Measurements from ENCODE around the gene MGAT2. TPM values are rescaled to one million over a fixed set of nuclear protein-coding genes. Genes with fewer than 3 reads are reported as not detected.

MGAT2 gene
- polyA plus RNA-seq, 3 donors = 8.9 to 38.0 (median 36.3) TPM

- Histone ChIP-seq H3K4me3 (replicated peaks in 1 of 3; ENCODE audit: low read depth in 2 of 3, low read length in 3 of 3) (no peak overlapping the region), H2AFZ (ENCODE audit: insufficient read depth, low read depth, low read length, poor library complexity, severe bottlenecking) (no peak overlapping the region), H3K4me1 (ENCODE audit: control insufficient read depth in 1 of 2, insufficient read depth in 2 of 2, low read length in 2 of 2) (no peaks in the 10 kb centered on the region), H3K27ac (ENCODE audit: low read depth in 1 of 2, low read length in 2 of 2) (no peak overlapping the region), H3K27me3 (ENCODE audit: control insufficient read depth in 2 of 2, insufficient read depth in 2 of 2, low read length in 2 of 2) (no peaks in the 10 kb centered on the region), H3K36me3 (replicated peaks in 1 of 2; ENCODE audit: control insufficient read depth in 1 of 2, insufficient read depth in 2 of 2, low read length in 2 of 2) (no peaks in the 10 kb centered on the region), H4K20me1 (ENCODE audit: insufficient read depth, low read length) (no peaks in the 10 kb centered on the region), H3K9me3 (replicated peaks in 1 of 2; ENCODE audit: control insufficient read depth in 1 of 2, insufficient read depth in 1 of 2, low read length in 2 of 2) (no peaks in the 10 kb centered on the region), H3K79me2 (ENCODE audit: insufficient read depth, low read length) (no peaks in the 10 kb centered on the region), H3K9ac (ENCODE audit: insufficient read depth, low read length, poor library complexity, severe bottlenecking) (no peak overlapping the region), H3K4me2 (replicated peaks; ENCODE audit: extremely low read depth, low read length, poor library complexity, severe bottlenecking) (no peak overlapping the region)
- H3K27me3 Mint-ChIP-seq (ENCODE audit: low read depth in 3 of 3) = peaks cover 0 to 2% (median 0%) of the 10 kb centered on the region in 3 donors
- peaks cover 0 to 3% (median 0%) of the 10 kb centered on the region in 7 donors for H3K9me3 Mint-ChIP-seq
- no CpG with 5 or more reads among the region's 2 CpGs for WGBS (ENCODE audit: insufficient coverage)
- no peak overlapping the region for H3K4me3 Mint-ChIP-seq
- intact Hi-C loops (cut with micrococcal nuclease) = no loop called here
- no peaks in the 10 kb centered on the region for H3K4me1 Mint-ChIP-seq
- no peak for TF ChIP-seq CTCF (IDR thresholded peaks at IDR 0.05)
- peaks cover 5 to 6% of the 10 kb centered on the region in 2 donors for H3K36me3 Mint-ChIP-seq
- DNase-seq = no peak
- H3K27ac Mint-ChIP-seq = no peak overlapping the region
Observed at GRCh38 chr14:49659526-49660455, 39.2 kb downstream of the MGAT2 start.

- Histone ChIP-seq H3K9me3 (replicated peaks in 1 of 2; ENCODE audit: control insufficient read depth in 1 of 2, insufficient read depth in 1 of 2, low read length in 2 of 2) (no peaks in the 10 kb centered on the region), H3K4me3 (replicated peaks in 1 of 3; ENCODE audit: low read depth in 2 of 3, low read length in 3 of 3) (no peak overlapping the region), H3K27me3 (ENCODE audit: control insufficient read depth in 2 of 2, insufficient read depth in 2 of 2, low read length in 2 of 2) (no peaks in the 10 kb centered on the region), H3K4me2 (replicated peaks; ENCODE audit: extremely low read depth, low read length, poor library complexity, severe bottlenecking) (no peak overlapping the region), H3K27ac (ENCODE audit: low read depth in 1 of 2, low read length in 2 of 2) (peak overlapping the region in 1 of 2 donors; percentile 13), H2AFZ (ENCODE audit: insufficient read depth, low read depth, low read length, poor library complexity, severe bottlenecking) (peak overlapping the region; percentile 49), H4K20me1 (ENCODE audit: insufficient read depth, low read length) (no peaks in the 10 kb centered on the region), H3K79me2 (ENCODE audit: insufficient read depth, low read length) (no peaks in the 10 kb centered on the region), H3K4me1 (ENCODE audit: control insufficient read depth in 1 of 2, insufficient read depth in 2 of 2, low read length in 2 of 2) (no peaks in the 10 kb centered on the region), H3K36me3 (replicated peaks in 1 of 2; ENCODE audit: control insufficient read depth in 1 of 2, insufficient read depth in 2 of 2, low read length in 2 of 2) (peaks cover 4 to 9% of the 10 kb centered on the region in 2 donors), H3K9ac (ENCODE audit: insufficient read depth, low read length, poor library complexity, severe bottlenecking) (no peak overlapping the region)
- Mint-ChIP-seq H3K4me3 (no peak overlapping the region), H3K4me1 (no peaks in the 10 kb centered on the region), H3K27me3 (ENCODE audit: low read depth in 3 of 3) (no peaks in the 10 kb centered on the region), H3K36me3 (peaks cover 10 to 34% of the 10 kb centered on the region in 2 donors), H3K27ac (no peak overlapping the region), H3K9me3 (no peaks in the 10 kb centered on the region)
- DNase-seq = no peak
- intact Hi-C loops (cut with micrococcal nuclease) = no loop called here
- TF ChIP-seq CTCF (IDR thresholded peaks at IDR 0.05) = no peak
Observed at GRCh38 chr14:49670475-49670874, 49.9 kb downstream of the MGAT2 start.

Small RNAs within 50 kb of the gene (small RNA-seq; reads per million reads assigned to genes)
- gene AL139099.3 (ENCODE audit: insufficient read length, low read depth) (not detected), gene AL139099.4 (ENCODE audit: insufficient read length, low read depth) (not detected), gene RF00019 (ENCODE audit: insufficient read length, low read depth) (not detected)

Other genes starting within 250 kb of the MGAT2 start
- 1,000 to 10,000 TPM; 2,325 to 4,497 (median 2,965) TPM for gene RPS29, start 34.4 kb upstream of the MGAT2 start, polyA plus RNA-seq
- 10 to 100 TPM in 2 of 3 donors, 1 to 10 TPM in 1; 3.4 to 12.7 (median 10.5) TPM for gene LRR1, start 21.9 kb upstream of the MGAT2 start, polyA plus RNA-seq
- 100 to 1,000 TPM; 237 to 454 (median 408) TPM for gene RPL36AL, start 173 bp upstream of the MGAT2 start, polyA plus RNA-seq
- gene DNAAF2, start 14.4 kb downstream of the MGAT2 start, polyA plus RNA-seq = 1 to 10 TPM; 1.9 to 6.9 (median 6.8) TPM
- gene POLE2, start 67.4 kb downstream of the MGAT2 start, polyA plus RNA-seq = under 1 TPM; 0.18 to 0.57 (median 0.47) TPM
- gene KLHDC1, start 72.3 kb downstream of the MGAT2 start, polyA plus RNA-seq = 1 to 10 TPM in 2 of 3 donors, under 1 TPM in 1; 0.92 to 1.6 (median 1.5) TPM
- gene KLHDC2, start 147.4 kb downstream of the MGAT2 start, polyA plus RNA-seq = 10 to 100 TPM; 27.3 to 45.9 (median 43.1) TPM
- gene NEMF, start 232.0 kb downstream of the MGAT2 start, polyA plus RNA-seq = 10 to 100 TPM; 18.3 to 27.6 (median 22.2) TPM